HCT116 (cell line): ENCODE measurements around the gene HDHD5. TPM values are rescaled to one million over a fixed set of nuclear protein-coding genes. Genes with fewer than 3 reads are reported as not detected.

Experiments
- ATAC-seq: fragments of 200-7000 bp; cut with Tn5 transposase; 2 replicates; pipeline ENCODE4 v1.9.1; 2020; ENCODE audit warnings: mild to moderate bottlenecking, moderate library complexity
- BruUV-seq: library from RNA; stranded (reverse); fragments of 400-500 nt; replicated peaks from 2 replicates; lab custom pipeline; 2021; lab: Mats Ljungman, UMichigan
- CTCF ChIA-PET: fragments of 300-600 bp; sonication (Branson Sonifier 250); formaldehyde crosslinking; loops from one replicate; lab custom pipeline; 2021; ENCODE audit warnings: antibody characterized with exemption; lab: Charles Lee
- POLR2A ChIA-PET: fragments of 300-600, 350-600 bp; sonication (Branson Sonifier 250); formaldehyde crosslinking; loops from one replicate; lab custom pipeline; 2021; ENCODE audit warnings: antibody characterized with exemption; lab: Charles Lee
- RAD21 ChIA-PET, 2 experiments: fragments of 300-600 bp; sonication (Branson Sonifier 250); formaldehyde crosslinking; loops; one replicate each; lab custom pipeline; 2023; ENCODE audit warnings: low total read pairs in 2 of 2; ENCODE audit not compliant: uncharacterized antibody in 2 of 2, unreplicated experiment in 2 of 2, low non-redundant PET in 1 of 2; lab: Charles Lee
- DNase-seq: peaks from one replicate; pipeline ENCODE4 v3.0.0-alpha.2; 2010; ENCODE audit warnings: low read depth, low spot score
- H2AFZ ChIP-seq: fragments of 200-600 bp; shearing (Covaris generic), sonication (generic); 2 replicates; pipeline ENCODE4 v1.6.1; 2017; ENCODE audit warnings: low read depth, mixed run types, mixed read lengths, antibody characterized with exemption, low read length; ENCODE audit not compliant: poor library complexity, severe bottlenecking
- H3K27ac ChIP-seq: 2 replicates; pipeline ENCODE4 v1.5.1; 2012; ENCODE audit warnings: low read depth, low read length
- H3K27me3 ChIP-seq: fragments of 200-600 bp; sonication (generic); 2 replicates; pipeline ENCODE4 v1.6.1; 2016; ENCODE audit warnings: mixed run types, low read length, mixed read lengths; ENCODE audit not compliant: insufficient read depth
- H3K36me3 ChIP-seq, 2 experiments: fragments of 200-500 bp in 1 of 2; fragments of 200-600 bp in 1 of 2; sonication (Bioruptor generic) in 1 of 2; sonication (generic) in 1 of 2; 2 replicates each; pipeline versions ENCODE4 v1.5.1 to v1.6.1; 2014 to 2016; ENCODE audit warnings: low read length in 2 of 2, inconsistent platforms in 1 of 2, mixed read lengths in 1 of 2, mixed run types in 1 of 2; ENCODE audit not compliant: insufficient read depth in 2 of 2, control insufficient read depth in 1 of 2
- H3K4me1 ChIP-seq, 2 experiments: fragments of 200-600 bp in 1 of 2; sonication (generic) in 1 of 2; 2 replicates each; pipeline versions ENCODE4 v1.5.1 to v1.6.1; 2012 to 2017; ENCODE audit warnings: low read length in 2 of 2, inconsistent platforms in 1 of 2, mild to moderate bottlenecking in 1 of 2, mixed read lengths in 1 of 2, mixed run types in 1 of 2, moderate library complexity in 1 of 2; ENCODE audit not compliant: insufficient read depth in 2 of 2, control insufficient read depth in 1 of 2
- H3K4me2 ChIP-seq: fragments of 200-600 bp; sonication (generic); 2 replicates; pipeline ENCODE4 v1.6.1; 2017; ENCODE audit warnings: mixed run types, low read length, mixed read lengths
- H3K4me3 ChIP-seq, 2 experiments: fragments of 200-600 bp in 1 of 2; sonication (generic) in 1 of 2; replicated peaks in 1 of 2; 2 replicates each; pipeline ENCODE4 v1.5.1; 2011 to 2016; ENCODE audit warnings: low read length in 2 of 2, control low read depth in 1 of 2, low read depth in 1 of 2, mild to moderate bottlenecking in 1 of 2, mixed read lengths in 1 of 2, mixed run types in 1 of 2
- H3K79me2 ChIP-seq: fragments of 200-600 bp; sonication (generic); 2 replicates; pipeline ENCODE4 v1.6.1; 2017; ENCODE audit warnings: mild to moderate bottlenecking, mixed run types, low read length, moderate library complexity, mixed read lengths; ENCODE audit not compliant: insufficient read depth
- H3K9ac ChIP-seq: fragments of 200-600 bp; sonication (generic); 2 replicates; pipeline ENCODE4 v1.6.1; 2016; ENCODE audit warnings: low read length, mixed read lengths
- H3K9me2 ChIP-seq: fragments of 200-600 bp; sonication (generic), shearing (Covaris generic); 2 replicates; pipeline ENCODE4 v1.6.1; 2017; ENCODE audit warnings: mixed run types, mild to moderate bottlenecking, moderate library complexity; ENCODE audit not compliant: insufficient read depth
- H3K9me3 ChIP-seq, 2 experiments: fragments of 200-500 bp in 1 of 2; fragments of 200-600 bp in 1 of 2; sonication (Bioruptor generic) in 1 of 2; sonication (generic) in 1 of 2; 2 replicates each; pipeline ENCODE4 v1.6.1; 2014 to 2017; ENCODE audit warnings: low read length in 2 of 2, mixed read lengths in 2 of 2, inconsistent platforms in 1 of 2, low read depth in 1 of 2, mild to moderate bottlenecking in 1 of 2, mixed run types in 1 of 2, moderate library complexity in 1 of 2; ENCODE audit not compliant: control insufficient read depth in 1 of 2, insufficient read depth in 1 of 2
- H4K20me1 ChIP-seq: fragments of 200-600 bp; sonication (generic), shearing (Covaris generic); 2 replicates; pipeline ENCODE4 v1.6.1; 2017; ENCODE audit warnings: mixed run types, mild to moderate bottlenecking, moderate library complexity; ENCODE audit not compliant: insufficient read depth
- CBX3 ChIP-seq: IDR thresholded peaks from 2 replicates; pipeline ENCODE4 v1.6.1; 2012; ENCODE audit warnings: low read depth
- EGR1 ChIP-seq: IDR thresholded peaks from 2 replicates; pipeline ENCODE4 v1.6.1; 2012; ENCODE audit warnings: low read depth
- FOSL1 ChIP-seq: IDR thresholded peaks from 2 replicates; pipeline ENCODE4 v1.6.1; 2012; ENCODE audit warnings: low read depth
- TCF7L2 ChIP-seq: IDR thresholded peaks from 2 replicates; pipeline ENCODE4 v1.7.0; 2011; ENCODE audit warnings: borderline replicate concordance, inconsistent platforms; ENCODE audit not compliant: insufficient read depth, insufficient read length; ENCODE audit errors: extremely low read depth
- intact Hi-C: fragments of 100-400 bp; cut with micrococcal nuclease; formaldehyde crosslinking; loops from 2 replicates; pipeline ENCODE4 v1.10.0; 2022
- total RNA-seq: library from RNA; stranded (reverse); gene quantifications from one replicate; pipeline ENCODE4 v1.2.1, GENCODE V29; 2021; ENCODE audit not compliant: unreplicated experiment
- TF ChIP-seq, protein P1 (sequence below): IDR thresholded peaks from 2 replicates; pipeline ENCODE4 v1.6.1; 2012; ENCODE audit warnings: low read depth
- TF ChIP-seq, protein P2 (sequence below): IDR thresholded peaks from 2 replicates; pipeline ENCODE4 v1.6.1; 2012

The HDHD5 gene
- total RNA-seq, 1 experiment from 2014 or later: 70.1 TPM

DNA sequence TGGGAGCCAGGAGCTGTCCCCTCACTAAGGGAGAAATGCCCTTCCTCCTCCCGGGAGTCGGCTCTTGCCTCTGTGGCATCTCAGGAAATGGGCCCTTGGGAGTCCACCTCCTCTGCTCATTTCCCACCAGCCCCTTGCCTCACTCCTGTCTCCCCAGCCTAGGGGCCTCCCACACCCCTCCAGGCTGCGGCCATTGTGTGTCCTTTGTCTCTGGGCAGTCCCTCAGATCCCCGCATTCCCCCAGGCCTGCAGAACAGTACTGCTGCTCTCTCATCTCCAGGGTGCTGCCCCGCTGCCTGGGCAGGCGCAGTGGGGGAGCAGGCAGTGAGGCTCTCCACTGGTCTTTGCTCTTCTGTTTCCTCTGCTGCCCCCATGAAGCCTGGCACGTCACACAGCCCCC lies 35.1 kb upstream of the HDHD5 start (continued):
- no peak for TF ChIP-seq CBX3
- TF ChIP-seq, protein P1, sequence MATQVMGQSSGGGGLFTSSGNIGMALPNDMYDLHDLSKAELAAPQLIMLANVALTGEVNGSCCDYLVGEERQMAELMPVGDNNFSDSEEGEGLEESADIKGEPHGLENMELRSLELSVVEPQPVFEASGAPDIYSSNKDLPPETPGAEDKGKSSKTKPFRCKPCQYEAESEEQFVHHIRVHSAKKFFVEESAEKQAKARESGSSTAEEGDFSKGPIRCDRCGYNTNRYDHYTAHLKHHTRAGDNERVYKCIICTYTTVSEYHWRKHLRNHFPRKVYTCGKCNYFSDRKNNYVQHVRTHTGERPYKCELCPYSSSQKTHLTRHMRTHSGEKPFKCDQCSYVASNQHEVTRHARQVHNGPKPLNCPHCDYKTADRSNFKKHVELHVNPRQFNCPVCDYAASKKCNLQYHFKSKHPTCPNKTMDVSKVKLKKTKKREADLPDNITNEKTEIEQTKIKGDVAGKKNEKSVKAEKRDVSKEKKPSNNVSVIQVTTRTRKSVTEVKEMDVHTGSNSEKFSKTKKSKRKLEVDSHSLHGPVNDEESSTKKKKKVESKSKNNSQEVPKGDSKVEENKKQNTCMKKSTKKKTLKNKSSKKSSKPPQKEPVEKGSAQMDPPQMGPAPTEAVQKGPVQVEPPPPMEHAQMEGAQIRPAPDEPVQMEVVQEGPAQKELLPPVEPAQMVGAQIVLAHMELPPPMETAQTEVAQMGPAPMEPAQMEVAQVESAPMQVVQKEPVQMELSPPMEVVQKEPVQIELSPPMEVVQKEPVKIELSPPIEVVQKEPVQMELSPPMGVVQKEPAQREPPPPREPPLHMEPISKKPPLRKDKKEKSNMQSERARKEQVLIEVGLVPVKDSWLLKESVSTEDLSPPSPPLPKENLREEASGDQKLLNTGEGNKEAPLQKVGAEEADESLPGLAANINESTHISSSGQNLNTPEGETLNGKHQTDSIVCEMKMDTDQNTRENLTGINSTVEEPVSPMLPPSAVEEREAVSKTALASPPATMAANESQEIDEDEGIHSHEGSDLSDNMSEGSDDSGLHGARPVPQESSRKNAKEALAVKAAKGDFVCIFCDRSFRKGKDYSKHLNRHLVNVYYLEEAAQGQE: no peak
- no peak for TF ChIP-seq EGR1

GRCh38 chr22:17192186-17192585 lies 33.1 kb upstream of the HDHD5 start:
- intact Hi-C loops: no loop called here
- Histone ChIP-seq H3K79me2 (no peaks in the 10 kb centered on the region), H3K9me3 (no peaks in the 10 kb centered on the region), H2AFZ (no peak overlapping the region), H3K9ac (no peak overlapping the region), H3K9me2 (no peaks in the 10 kb centered on the region), H3K27me3 (no peaks in the 10 kb centered on the region), H3K27ac (no peak overlapping the region), H3K4me2 (no peak overlapping the region), H3K36me3 (no peaks in the 10 kb centered on the region), H3K4me3 (no peak overlapping the region), H4K20me1 (no peaks in the 10 kb centered on the region), H3K4me1 (peaks cover 5 to 10% of the 10 kb centered on the region in 2 experiments; a peak in 3 of 4 replicates)
- DNase-seq (no peak), ATAC-seq (no peak)
- BruUV-seq: no TSS peak
- ChIA-PET CTCF (interaction anchor here (0.6 to 2.6 kb wide), 3 partner anchors 13 to 355 kb away, joined by 6 to 32 read pairs (median 7); no protein-coding TSS in a partner anchor), RAD21 (no interaction called here), POLR2A (no interaction called here)
- TF ChIP-seq TCF7L2 (no peak), FOSL1 (no peak)
- TF ChIP-seq, protein P2, sequence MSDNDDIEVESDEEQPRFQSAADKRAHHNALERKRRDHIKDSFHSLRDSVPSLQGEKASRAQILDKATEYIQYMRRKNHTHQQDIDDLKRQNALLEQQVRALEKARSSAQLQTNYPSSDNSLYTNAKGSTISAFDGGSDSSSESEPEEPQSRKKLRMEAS: no peak
